GM18907 (cell line): Measurements from ENCODE around the gene ERMARD.
"Not testable (repeated sequence)": the region's sequence is repeated elsewhere in the genome, so short reads cannot be mapped to it uniquely, and the experiment has no call there.

Source experiments
- ATAC-seq: cut with Tn5 transposase; IDR thresholded peaks from one replicate; pipeline ENCODE4 v1.9.1; 2021; ENCODE audit warnings: mild to moderate bottlenecking, moderate library complexity; ENCODE audit not compliant: unreplicated experiment

ERMARD gene

DNA sequence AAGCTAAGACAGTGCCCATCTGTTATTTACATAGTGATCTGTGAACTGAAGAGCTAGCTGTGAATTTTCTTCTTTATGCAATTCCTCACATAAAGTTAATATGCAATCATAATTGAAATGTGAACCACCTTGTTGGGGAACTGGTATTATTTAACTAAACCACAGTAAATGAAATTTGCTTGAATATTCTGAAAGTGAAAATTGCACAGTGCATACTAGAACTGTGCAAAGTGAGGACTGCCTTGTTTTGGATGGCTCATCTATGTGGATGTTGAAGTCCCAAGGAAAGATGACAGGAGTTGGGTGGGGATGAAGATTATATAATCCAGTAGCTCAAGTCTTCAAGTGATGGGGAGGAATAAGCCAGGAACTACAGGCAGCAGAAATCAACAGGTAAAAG lies 21.5 kb upstream of the ERMARD start:
- no peak for ATAC-seq

DNA sequence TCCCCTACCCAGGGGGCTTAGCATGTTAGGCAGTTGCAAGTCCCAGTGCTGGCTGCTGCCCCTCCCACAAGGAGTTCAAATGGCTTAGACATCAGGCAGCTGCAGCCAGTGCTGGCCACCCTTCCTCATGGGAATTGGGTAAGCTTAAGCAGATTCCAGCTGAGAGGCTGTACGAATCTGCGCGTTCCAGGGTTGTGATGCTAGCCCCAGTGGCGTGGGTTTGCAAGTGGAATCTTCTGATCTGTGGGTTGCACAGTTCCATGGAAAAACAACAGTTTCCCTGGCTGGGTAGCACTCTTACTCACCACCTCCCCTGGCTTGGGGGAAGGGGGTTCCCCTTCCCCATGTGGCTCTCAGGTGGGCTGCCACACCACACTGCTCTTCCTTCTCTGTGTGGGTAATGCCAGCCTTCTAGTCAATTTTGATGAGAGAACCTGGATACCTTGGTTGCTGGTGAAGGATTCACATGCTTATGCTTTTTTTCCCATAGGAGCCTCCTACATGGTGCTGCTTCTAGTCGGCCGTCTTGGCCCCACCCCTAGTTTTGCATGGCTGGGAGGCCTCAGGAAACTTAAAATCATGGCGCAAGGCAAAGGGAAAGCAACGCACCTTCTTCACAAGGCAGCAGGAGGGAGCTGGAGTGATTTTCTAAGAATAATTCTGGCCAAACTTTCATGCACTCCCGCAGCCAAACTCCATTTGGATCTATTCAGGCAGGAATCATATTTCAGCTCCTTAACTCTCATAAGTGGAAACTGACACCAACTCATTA lies 13.0 kb upstream of the ERMARD start:
- ATAC-seq = no peak

DNA sequence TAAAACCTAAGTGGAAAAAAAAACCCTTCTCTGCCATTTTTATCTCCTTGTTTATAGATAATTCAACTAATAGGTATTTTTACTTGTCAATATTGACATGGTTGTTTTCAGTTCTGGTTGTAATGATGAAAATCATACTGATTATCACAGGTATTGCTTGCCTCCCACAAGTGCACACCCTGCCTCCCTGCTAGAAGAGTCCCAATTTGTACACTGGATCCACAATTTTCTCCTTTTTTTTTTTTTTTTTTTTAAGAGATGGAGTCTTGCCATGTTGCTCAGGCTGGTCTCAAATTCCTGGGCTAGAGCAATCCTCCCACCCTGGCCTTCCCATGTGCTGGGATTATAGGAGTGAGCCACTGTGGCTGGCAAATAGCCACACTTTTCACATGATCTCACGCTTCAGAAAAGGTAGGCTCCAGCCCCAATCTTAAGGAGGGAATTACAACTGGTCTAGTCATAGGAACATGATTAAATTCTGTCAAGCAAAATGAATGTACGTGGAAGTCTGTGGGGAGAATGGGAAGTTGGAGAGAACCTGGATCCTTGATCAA lies 12.4 kb upstream of the ERMARD start:
- no peak for ATAC-seq

DNA sequence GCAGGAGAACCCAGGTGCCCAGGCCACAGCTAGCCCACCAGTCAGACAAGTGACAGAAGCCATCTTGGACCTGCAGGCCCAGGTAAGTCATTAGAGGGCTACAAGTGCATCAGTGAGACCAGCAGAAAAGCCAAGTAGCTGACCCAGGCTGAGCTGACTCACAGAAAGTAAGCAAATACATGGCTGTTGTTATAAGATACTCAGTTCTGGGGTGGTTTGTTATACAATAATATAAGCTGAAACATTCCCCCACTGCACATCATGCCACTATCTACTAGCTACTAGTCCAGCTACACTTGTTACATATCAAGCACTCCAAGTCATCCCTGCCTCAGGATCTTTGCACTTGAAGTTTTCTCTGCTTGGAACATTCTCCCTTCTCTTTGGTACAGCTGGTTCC lies 10.1 kb upstream of the ERMARD start:
- no peak for ATAC-seq

DNA sequence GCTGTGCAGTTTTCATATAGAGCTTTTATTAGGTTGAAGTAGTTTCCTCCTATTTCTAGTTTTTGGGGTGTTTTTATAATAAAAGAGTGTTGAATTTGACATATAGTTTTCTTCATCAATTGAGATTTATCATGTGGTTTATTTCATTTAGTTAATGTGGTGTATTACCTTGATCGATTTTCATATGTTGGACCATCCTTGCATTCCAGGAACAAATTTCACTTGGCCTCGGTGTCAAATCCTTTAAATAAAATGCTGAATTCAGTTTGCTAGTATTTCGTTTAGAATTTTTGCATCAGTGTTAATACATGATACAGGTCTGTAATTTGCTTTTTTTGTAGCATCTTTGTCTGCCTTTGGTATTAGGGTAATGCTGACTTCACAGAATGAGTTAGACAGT lies 6.0 kb upstream of the ERMARD start:
- no peak for ATAC-seq

DNA sequence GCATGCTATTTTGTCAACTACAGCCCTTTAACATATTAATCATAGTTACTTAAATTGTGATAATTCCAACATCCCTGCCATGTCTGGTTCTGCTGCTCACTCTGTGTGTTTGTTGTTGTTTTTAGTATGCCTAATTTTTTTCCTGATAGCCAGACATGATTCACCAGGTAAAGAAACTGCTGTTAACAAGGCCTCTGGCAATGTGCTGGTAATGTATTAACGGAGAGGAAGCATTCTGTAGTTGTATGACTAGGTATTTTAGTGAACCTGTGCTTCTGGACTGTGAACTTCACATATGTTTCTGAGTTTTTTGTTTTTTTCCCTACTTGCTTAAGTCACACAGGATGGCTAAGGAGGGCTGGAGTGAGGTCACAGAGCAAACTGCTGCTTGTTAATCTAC lies 4.9 kb upstream of the ERMARD start:
- ATAC-seq = no peak

DNA sequence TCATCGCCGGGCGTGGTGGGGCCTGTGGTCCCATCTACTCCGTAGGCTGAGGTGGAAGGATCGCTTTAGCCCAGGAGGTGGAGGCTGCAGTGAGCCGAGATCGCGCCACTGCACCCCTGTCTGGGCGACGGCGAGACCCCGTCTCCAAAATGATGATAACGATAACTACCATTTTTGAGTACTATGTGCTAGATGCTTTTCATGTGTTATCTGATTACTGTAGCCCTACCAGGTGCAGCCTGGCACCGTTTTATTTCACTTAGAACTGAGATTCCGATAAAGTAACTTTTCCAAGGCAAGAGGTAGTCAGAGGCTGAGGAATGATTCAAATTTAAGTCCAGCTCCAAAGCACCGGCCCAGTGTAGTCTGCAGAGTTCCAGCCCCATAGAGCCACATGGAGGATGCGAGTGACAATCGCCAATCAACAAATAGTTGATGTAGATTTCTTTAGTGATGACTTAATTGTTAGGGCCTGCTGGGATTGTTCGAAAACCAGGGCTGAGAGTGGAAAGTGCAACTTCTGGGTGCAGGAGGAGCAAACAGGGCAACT lies 727 bp downstream of the ERMARD start:
- no peak for ATAC-seq

DNA sequence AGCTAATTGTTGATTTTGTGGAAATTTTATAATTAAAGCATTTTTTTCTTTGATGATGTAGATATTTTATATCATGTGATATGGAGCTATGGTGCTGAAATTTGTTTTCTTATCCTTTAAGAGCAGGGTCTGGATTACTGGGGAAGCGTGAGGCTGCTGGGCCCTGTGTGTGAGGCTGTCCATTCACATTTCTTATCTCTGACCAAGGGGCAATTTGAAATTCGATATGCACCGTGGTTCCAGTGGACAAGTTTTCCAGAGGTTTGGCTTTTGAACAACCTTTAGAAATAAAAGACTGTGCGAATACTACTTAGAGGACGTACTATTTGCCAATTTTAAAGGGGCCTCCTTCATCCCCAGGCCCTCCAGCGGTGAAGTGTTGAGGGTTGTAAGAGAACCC lies 3.7 kb downstream of the ERMARD start:
- no peak for ATAC-seq

DNA sequence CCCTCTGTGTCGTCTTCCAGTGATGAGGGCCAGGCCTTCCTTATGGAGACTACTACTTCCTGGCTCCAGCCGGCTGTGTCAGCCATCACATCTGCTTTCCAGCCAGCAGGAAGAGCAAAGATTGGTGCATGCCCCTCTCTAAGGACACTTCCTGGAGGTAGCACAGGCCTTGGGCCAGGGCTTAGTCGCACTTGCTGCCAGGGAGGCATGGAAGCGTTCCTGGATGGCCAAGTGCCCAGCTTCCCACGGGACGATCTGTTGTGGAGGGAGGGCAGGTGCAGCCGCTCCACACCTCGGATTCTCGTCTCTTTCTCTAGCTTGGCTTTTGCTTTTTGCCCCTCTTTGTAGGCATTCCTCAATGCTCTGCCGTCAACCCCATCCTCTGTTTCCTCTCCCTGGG lies 11.9 kb downstream of the ERMARD start:
- ATAC-seq = no peak

DNA sequence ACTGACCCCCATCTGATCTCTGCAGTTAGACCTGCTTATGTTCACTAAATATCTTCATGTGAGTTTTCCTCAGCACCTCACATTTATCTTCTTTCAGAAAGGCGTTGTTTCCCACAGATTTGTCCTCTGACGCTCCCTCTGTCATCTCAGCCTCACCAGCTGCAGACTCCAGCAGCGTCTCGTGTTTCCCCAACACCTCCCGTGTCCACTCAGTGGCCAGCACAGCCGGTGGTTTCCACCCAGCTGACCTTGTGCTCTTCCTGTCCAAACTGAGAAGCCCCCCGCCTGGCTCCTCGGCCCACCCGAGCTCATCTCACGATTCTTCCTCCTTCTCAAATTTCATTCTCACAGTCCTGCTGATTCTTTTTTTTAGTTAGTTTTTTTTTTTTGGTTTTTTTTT lies 12.5 kb downstream of the ERMARD start:
- ATAC-seq = no peak

DNA sequence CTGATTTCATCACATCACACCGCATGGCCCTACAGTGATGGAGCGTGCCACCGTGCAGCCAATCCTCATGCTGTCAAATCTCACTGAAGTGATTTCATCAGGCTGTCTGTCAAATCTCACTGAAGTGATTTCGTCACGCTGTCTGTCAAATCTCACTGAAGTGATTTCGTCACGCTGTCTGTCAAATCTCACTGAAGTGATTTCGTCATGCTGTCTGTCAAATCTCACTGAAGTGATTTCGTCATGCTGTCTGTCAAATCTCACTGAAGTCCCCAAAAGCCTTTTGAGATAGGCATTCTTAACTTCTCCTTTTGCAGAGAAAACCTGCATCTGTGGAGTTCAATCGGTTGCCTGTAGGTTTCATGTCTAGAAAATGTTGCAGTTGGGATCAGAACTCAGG lies 14.4 kb downstream of the ERMARD start:
- not testable (repeated sequence) for ATAC-seq

DNA sequence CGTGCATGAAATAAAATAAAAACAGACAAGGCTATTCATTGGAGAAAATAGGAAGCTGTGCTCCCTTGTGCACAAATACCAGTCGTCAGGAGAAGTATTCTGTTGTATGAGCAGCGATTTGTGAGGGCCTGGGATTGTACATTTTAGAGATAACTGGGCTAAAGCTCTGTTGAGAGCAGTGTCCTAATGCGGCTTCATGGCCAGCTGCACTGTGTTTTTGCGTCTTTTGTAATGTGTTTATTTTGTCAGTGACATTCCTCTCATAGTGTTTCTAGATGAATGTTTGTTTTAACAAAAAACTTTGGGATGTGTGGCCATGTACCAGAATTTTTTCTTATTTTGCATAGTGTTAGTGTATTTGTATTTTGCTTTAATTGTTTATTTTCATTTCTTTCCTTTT lies 14.8 kb downstream of the ERMARD start:
- no peak for ATAC-seq

DNA sequence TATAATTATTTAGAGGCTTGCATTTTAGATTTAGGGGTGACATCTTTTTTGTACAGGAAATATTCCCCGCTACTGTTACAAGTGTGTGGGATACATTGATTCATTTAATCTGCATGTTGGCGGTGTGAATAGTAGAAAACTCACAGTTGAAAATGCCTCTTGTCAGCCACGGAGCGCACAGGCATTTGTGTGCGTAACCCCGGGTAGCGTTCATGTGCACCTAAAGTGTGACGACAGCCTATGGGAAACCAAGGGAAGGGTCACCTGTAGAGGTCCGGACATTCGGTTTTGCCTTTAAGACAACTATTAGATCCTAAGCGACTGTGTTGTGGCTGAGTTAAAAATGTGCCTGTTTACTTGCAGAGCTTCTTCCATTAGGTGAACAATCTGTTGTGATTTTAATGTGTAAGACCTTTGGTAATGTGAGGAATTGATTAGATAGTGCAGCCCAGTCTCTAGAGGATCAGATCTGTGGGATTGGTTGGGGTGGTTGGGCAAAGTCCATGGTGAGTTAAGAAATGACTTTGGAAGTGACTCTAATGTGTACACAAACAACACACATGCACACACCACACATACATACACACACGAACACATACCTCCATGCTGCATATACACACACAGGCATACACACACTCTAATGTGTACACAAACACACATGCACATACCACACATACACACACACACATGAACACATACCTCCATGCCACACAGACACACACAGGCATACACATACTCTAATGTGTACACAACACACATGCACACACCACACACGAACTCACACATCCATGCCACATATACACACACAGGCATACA lies 15.7 kb downstream of the ERMARD start:
- ATAC-seq = no peak

DNA sequence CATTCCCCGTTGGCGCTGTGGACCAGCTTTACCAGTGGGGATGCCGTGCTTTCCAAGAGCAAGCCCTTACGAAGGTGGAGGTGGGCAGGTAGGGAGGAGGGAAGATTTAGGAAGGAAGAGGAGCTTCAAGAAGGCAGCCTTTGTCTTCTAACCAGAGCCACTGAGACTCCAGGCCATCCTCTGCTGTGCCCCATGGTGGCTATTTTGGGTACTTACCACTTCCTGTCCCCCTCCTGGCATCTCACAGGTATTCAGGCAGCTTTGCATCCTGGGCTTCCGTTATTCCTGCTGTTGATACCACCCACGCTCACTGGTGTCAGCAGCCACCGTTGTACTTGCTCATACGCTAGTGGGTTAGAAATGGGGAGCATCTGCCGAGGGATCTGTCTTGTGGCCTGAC lies 22.9 kb downstream of the ERMARD start:
- no peak for ATAC-seq

DNA sequence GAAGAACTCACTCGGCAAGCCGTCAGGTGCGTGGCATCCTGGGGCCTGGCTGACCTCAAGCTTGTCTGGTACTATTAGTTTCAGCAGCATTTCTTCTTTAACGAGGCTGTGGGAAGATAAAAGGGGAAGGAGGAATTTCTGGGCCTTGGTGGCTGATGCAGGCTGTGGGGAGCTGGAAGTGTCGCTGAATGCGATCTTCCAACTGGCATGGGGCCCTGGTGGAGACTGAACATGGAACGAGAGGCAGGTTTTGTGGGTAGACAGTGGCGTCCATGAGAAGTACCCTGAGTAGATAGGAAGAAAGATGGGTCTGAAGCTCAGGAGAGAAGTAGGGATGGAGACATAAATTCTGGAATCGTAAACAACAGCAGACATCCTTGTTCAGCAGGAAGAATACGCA lies 23.9 kb downstream of the ERMARD start:
- no peak for ATAC-seq

DNA sequence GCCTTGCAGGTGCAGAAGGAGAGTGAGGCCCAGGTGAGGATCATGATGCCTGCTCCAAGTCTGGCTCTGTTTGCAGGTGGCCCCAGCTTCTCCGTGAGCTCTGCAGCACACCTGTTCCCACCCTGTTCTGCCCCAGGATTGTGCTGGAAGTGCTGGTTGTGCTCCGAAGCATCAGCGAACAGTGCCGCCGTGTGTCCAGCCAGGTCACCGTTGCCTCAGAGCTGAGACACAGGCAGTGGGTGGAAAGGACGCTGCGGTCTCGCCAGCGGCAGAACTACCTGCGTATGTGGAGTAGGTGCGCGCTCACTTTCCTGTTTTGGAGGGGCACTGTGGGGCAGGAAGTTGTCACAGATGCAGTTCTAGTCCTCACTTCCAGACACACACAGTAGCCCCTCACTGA lies 25.0 kb downstream of the ERMARD start:
- no peak for ATAC-seq

DNA sequence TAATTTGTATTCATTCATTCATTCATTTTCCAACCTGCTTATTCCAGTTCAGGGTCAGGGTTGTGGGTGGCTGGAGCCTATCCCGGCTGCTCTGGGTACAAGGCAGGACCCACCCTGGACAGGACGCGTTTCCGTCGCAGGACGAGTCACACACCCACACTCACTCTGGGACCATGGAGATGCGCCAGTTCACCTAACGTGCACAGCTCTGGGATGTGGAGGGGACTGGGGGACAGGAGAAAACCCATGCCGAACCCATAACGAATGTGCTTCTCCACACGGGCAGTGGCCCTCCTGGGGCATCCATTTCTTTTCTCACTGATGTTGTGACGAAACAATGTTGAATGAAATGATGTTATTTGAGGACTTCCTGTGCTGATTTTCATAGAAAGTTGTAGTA lies 26.5 kb downstream of the ERMARD start:
- ATAC-seq = no peak

DNA sequence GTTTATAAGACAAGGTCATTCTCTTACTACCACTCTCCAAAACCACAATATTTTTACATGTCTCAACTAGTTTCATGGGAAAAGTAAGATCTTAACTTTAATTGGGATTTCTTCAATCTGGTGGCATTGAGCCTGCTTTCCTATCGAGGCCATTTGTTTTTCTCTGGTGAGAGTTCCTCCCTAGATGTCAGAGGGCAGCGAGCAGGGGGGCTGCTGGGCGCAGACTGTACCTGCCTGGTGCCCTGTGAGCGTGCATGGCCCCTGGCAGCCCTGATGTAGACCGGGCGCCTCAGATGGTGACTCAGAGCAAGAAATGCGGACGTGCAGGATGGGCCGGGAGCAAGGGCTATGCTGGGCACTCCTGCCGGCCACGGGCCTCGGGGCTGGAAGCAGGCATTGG lies 27.2 kb downstream of the ERMARD start:
- no peak for ATAC-seq

DNA sequence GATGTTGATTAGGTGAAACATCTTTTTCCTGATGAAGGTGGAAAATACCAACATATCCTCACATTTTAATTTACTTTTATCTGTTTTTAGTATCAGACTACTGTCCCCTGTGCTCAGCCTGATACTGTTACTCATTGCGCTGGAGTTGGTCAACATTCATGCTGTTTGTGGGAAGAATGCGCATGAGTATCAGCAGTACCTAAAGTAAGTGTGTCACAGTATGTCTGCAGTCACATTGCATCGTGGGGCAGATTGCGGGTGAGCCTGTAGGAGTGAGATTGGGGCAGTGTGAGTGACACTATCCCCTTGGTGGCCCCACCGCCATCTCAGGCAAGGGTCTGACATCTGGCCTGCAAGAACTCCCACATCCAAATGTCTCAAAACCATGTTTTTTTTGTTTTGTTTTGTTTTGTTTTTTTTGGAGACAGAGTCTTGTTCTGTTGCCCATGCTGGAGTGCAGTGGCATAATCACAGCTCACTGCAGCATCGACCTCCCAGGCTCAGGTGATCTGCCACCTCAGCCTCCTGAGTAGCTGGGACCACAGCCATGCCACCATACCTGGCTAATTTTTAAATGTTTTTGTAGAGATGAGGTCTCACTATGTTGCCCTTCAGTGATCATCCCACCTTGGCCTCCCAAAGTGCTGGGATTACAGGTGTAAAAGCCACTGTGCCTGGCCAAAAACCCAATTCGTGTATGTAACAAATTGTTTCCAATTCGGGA lies 27.8 kb downstream of the ERMARD start:
- ATAC-seq = no peak

DNA sequence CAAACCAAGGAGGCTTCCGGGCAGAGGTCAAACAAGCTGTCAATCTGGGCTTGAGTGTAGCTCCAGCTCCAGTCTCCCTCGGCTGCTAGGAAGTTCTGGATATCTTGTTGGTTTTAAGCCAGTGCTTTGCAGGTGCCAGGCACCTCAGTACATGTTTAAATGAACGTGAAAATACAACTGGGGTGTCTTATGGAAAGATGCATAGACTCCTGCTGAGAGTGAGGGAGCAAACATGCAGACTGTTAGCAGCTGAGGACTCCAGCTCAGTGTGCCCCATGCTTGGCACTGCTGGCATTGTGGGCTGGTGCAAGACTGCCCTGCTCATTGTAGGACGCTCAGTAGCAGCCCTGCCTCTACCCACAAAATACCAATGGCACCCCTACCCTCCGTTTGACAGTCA lies 28.5 kb downstream of the ERMARD start:
- ATAC-seq = no peak

DNA sequence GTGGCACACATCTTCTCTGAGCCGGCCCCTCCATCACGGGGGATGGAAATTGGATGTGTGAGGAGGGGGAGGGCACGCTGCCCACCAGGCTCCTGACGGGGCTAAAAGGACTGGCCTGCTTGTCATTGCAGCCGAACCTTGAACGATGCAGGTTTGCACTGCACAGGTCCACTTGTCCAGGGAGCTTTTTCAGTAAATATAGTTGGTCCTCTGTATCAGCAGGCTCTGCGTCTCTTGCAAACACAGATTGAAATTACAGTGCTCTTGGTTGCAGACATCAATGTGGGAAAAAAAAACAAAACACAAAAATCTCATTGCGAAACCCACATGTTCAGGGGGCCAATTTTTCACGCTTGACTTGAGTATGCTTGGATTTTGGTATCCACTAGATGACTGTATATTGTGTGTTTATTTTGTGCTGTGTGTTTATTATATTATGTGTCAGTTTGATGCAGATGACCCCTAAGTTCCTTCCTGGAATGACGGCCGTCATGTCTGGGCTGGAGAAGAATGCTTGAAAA lies 29.2 kb downstream of the ERMARD start:
- no peak for ATAC-seq
